ENCODE results near the gene MYBPHL. TPM values are rescaled to one million over a fixed set of nuclear protein-coding genes. Genes with fewer than 3 reads are reported as not detected.
A peak's percentile ranks its signal among the peaks of the same experiment; 100 is the strongest.

Gene MYBPHL
- total RNA-seq, 4 donors from 2014 or later: not detected

DNA sequence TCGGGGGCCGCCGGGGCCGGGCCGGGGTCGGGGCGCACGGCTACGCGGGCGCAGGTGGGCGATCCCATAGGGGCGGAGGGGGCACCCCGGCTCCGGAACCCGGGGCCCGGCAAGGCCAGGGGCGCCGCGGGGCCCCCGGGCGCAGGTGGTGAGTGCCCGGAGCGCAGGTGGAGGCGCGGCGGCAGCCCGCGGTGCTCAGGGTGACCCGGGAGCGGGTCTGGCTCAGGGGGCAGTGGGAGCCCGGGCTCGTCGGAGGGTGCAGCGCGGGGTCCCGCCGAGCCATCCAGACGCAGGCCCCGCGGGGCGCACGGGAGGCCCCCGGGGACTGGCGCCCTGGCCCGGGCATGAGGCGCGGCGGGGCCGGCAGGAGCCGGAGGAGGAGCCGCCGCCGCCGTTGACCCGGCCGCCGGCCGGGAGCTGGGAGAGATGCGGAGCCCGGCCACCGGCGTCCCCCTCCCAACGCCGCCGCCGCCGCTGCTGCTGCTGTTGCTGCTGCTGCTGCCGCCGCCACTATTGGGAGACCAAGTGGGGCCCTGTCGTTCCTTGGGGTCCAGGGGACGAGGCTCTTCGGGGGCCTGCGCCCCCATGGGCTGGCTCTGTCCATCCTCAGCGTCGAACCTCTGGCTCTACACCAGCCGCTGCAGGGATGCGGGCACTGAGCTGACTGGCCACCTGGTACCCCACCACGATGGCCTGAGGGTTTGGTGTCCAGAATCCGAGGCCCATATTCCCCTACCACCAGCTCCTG, 57.0 kb downstream of the MYBPHL start:
- DNase-seq: no peak
- peak overlapping the region in 1 of 3 donors; percentile 41 for H3K27ac ChIP-seq
- TF ChIP-seq POLR2A (IDR thresholded peaks at IDR 0.05) (no peak), CTCF (IDR thresholded peaks at IDR 0.05) (no peak)
- H3K36me3 ChIP-seq: no peaks in the 10 kb centered on the region
- H3K27me3 ChIP-seq: no peaks in the 10 kb centered on the region
- H3K4me3 ChIP-seq (replicated peaks in 1 of 3): peak overlapping the region; percentile 27 to 54 (median 40)
- WGBS, 2 donors: 8 to 15% methylated on average over 5 to 10 of the region's 80 CpGs
- peaks cover 29 to 36% of the 10 kb centered on the region in 2 donors for H3K4me1 ChIP-seq
- H3K9me3 ChIP-seq: no peaks in the 10 kb centered on the region
- intact Hi-C loops (cut with DNase I): loop anchor here (10.0 kb wide), 1 partner anchor 235 kb away; the partner anchor contains the start of gene ATXN7L2

- Histone ChIP-seq H3K27me3 (no peaks in the 10 kb centered on the region), H3K4me1 (peaks cover 21 to 28% of the 10 kb centered on the region in 2 donors), H3K9me3 (no peaks in the 10 kb centered on the region), H3K36me3 (no peaks in the 10 kb centered on the region), H3K4me3 (replicated peaks in 1 of 3) (peak within 1 kb of the TSS; percentile 27 to 54 (median 40)), H3K27ac (peak within 1 kb of the TSS in 1 of 3 donors; percentile 41)
- TF ChIP-seq POLR2A (IDR thresholded peaks at IDR 0.05) (peak in 1 of 2 donors; percentile 78), CTCF (IDR thresholded peaks at IDR 0.05) (no peak)
- 19 to 30% methylated on average over 17 to 26 of the region's 49 CpGs for whole genome bisulfite sequencing, 2 donors
- intact Hi-C loops (cut with DNase I): no loop called here
- peak; percentile 75 to 77 for DNase-seq
These were observed 57.8 kb downstream of the MYBPHL start, which contains the start of gene CELSR2 for GRCh38 chr1:109248797-109249629. CELSR2 (plus strand) TSS chr1:109249539; CDS start chr1:109250080, 541 bp downstream.

- Histone ChIP-seq H3K27ac (no peak overlapping the region), H3K36me3 (no peaks in the 10 kb centered on the region), H3K9me3 (no peaks in the 10 kb centered on the region), H3K4me1 (peaks cover 16 to 22% of the 10 kb centered on the region in 2 donors), H3K27me3 (no peaks in the 10 kb centered on the region), H3K4me3 (replicated peaks in 1 of 3) (no peak overlapping the region)
- TF ChIP-seq POLR2A (IDR thresholded peaks at IDR 0.05): no peak
- TF ChIP-seq CTCF (IDR thresholded peaks at IDR 0.05): no peak
- no peak for DNase-seq
- WGBS, 2 donors: 85% methylated on average over 7 of the region's 7 CpGs; no CpG with 5 or more reads in 1 of the 2 donors
- intact Hi-C loops (cut with DNase I): no loop called here
These were observed 58.4 kb downstream of the MYBPHL start for GRCh38 chr1:109248444-109248796.

- WGBS, 2 donors: 90 to 94% methylated on average over 8 of the region's 8 CpGs
- TF ChIP-seq POLR2A (IDR thresholded peaks at IDR 0.05) (no peak), CTCF (IDR thresholded peaks at IDR 0.05) (no peak)
- Histone ChIP-seq H3K36me3 (no peaks in the 10 kb centered on the region), H3K4me1 (peaks cover 9 to 15% of the 10 kb centered on the region in 2 donors), H3K9me3 (no peaks in the 10 kb centered on the region), H3K27me3 (no peaks in the 10 kb centered on the region), H3K27ac (no peak overlapping the region), H3K4me3 (replicated peaks in 1 of 3) (no peak overlapping the region)
- intact Hi-C loops (cut with DNase I): no loop called here
- no peak for DNase-seq
These were observed 59.1 kb downstream of the MYBPHL start for GRCh38 chr1:109247401-109248365.

Measured in thyroid gland (tissue), 4 donors.